IPS-NIHi7 (cell line): ENCODE results near the gene NLK.
"Not testable (repeated sequence)": the region's sequence is repeated elsewhere in the genome, so short reads cannot be mapped to it uniquely, and the experiment has no call there.

Experiments used
- DNase-seq: peaks from one replicate; pipeline ENCODE4 v3.0.0; 2012; ENCODE audit warnings: mixed read lengths; ENCODE audit errors: extremely low spot score

NLK gene

DNA sequence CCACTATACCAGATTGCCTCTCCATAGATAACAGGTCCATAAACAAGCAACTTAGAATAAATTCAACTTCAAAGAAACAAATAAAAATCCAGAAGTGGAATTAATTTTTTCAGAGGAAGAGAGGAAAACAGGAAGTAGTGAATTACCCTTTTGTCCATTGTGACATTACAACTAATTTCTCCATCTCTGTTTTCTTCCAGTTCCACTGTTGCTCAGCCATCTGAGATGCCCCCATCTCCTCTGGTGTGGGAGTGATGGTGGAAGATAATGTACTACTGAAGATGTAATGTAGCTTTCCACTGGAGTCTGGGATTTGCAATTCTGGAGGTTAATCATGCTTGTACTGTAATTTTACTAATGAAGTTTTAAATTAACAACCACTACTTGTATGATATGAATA, 151.9 kb downstream of the NLK start:
- no peak for DNase-seq

DNA sequence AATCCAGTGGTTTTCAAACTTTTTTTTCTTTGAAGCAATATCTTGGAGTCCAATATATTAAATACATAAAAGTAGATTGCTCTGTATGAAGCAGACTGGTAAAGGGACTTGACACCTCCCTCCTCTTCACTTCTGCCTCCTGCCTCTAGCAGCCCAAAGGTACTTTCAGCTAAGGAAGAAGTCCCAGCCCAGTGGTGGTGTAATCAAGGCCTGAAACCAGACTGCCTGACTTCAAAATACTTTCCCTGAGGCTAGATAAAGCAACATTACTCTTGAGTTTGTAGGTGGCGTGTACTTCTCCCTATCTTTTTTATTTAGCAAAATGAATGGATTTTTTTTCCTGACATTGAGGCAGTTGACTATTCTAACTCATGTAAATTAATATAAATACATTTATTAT, 154.2 kb downstream of the NLK start:
- DNase-seq, result no peak

DNA sequence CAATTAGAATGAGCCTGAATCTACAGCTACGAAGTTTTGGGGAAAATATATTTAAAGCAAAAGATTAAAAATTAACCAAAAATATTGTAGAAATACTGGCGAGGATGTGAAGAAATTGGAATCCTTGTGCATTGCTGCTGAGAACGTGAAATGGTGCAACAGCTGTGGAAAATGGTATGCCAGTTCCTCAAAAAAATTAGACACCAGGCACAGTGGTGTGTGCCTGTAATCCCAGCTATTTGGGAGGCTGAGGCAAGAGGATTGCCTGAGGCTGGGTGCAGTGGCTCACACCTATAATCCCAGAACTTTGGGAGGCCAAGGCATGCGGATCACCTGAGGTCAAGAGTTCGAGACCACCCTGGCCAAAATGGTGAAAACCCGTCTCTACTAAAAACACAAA, 156.6 kb downstream of the NLK start:
- DNase-seq, result no peak

DNA sequence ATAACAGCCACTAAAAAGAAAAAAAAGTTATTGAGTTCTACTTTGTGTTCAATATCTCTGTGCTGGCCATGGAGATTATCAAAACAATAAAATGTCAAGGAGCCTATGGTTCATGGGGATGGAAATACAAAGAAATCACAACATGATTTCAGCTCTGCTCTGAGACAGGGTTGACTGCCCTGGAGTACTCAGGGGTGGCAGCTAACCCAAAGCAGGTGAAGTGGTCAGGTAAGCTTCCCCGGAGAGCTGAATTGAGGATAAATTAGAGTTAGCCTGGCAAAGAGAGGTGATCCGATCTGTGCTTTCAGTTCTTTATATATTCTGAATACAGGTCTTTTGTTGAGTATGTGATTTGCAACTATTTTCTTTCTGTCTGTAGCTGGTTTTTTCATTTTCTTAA, 157.3 kb downstream of the NLK start:
- no peak for DNase-seq

DNA sequence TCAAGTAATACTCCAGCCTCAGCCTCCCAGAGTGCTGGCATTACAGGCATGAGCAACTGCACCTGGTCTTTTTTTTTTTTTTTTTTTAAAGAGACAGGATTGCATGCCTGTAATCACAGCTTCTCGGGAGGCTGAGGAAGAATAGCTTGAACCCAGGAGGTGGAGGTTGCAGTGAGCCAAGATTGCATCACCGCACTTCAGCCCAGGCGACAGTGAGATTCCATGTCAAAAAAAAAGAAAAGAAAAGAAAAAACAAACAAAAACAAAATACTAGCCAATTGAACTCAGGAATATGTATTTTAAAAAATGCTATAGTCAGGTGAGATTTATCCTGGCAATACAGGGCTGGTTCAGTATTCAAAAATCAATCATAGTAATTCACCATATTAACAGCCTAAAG, 158.8 kb downstream of the NLK start:
- DNase-seq, result no peak

DNA sequence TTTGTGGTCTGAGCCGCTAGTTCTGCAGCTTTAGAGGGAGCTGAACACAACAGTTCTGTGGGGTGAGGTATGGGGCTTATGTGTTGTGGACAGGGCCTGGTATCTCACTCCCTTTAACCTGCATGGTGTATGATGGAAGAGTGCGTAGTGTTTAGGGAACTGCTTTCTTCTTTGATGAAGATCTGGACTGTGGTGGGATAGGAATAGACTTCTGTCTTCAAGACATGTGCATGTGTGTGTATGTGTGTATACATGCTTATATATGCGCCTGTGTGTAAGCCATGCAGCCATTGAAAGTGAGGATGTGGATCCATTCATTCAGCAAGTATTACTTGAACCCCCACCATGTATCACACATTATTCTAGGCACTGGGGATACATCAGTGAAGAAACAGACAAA, 161.8 kb downstream of the NLK start:
- no peak for DNase-seq

DNA sequence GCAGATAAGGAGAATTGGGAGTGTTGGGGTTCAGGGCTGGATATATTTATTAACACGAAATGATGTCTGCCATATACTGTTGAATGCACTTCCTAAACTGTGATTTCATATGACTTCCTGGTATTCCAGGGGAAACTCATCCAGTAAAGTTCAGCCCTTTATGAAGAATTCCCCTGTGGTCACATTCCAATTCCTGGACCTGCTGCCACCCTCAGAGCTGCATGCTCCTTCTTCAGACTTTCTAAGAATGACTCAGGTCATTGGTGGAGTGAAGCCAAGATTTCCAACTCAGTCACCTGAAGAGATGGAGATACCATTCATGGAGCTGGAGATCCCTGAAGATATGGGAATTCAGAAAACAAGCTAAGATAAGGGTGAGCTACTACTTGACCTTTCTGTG, 162.3 kb downstream of the NLK start:
- DNase-seq, result no peak

DNA sequence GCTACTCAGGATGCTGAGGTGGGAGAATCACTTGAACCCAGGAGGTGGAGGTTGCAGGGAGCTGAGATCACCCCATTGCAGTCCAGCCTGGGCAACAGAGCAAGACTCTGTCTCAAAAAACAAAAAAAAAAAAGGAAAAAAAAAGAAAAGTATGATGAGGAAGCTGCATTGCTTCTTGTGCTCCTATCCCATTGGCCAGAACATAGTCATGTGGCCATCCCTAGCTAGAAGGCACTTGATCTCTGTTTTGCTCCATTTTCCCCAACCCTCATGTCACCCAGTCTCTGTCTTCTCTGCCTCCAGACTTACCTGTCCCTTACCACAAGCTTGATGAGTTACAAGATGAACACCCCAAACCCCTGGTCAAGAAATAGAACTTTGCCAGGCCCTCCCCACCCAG, 163.8 kb downstream of the NLK start:
- DNase-seq, result no peak

DNA sequence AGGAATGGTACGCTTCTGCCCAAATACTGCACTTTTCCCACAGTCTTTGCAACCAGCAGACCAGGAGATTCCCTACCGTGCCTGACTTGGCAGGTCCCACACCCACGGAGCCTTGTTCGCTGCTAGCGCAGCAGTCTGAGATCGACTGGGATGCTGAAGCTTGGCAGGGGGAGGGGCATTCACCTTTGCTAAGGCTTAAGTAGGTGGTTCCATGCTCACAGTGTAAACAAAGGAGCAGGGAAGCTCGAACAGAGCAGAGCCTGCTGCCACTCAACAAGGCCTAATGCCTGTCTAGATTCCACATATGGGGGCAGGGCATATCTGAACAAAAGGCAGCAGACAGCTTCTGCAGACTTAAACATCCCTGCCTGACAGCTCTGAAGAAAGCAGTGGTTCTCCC, 169.3 kb downstream of the NLK start:
- DNase-seq, result no peak

DNA sequence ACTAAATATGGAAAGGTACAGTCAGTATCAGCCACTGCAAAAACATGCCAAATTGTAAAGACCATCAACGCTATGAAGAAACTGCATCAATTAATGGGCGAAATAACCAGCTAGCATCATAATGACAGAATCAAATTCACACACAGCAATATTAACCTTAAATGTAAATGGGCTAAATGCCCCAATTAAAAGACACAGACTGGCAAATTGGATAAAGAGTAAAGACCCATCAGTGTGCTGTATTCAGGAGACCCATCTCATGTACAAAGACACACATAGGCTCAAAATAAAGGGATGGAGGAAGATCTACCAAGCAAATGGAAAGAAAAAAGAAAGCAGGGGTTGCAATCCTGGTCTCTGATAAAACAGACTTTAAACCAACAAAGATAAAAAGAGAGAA, 171.1 kb downstream of the NLK start:
- not testable (repeated sequence) for DNase-seq

DNA sequence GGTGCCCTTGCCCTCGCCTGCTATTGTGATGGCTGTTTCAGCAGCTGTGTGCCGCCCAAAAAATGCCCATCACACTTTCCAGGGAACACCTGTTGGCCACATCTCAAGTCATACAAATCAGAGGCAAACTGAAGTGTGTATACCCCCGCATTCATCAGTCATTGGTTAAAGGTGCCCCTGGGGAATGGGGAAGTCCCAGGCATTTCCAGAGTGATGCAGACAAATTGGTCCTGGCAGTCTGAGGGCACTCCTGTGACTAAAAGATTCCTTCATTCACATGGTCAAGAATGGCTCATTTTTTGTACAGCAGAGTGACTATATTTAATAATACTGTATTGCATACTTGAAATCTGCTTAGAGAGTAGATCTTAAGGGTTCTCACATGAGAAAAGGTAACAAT, 173.6 kb downstream of the NLK start:
- no peak for DNase-seq

DNA sequence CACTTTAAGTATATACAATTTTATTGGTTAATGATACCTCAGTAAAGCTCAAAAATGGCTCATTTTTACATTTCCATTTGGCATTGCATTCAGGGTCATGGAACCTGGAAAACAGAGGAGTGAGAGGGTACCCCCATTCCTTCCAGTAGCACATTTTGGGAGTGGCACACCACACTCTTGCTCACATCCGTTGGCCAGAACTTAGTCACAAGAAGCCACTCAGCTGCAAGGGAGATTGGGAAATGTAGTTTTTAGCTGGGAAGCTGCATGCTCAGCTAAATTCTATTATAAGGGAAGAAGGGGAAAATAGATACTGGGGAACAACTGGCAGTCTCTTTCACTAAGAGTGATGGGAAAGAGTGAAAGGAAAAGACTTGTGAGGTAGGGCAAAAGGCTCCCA, 174.1 kb downstream of the NLK start:
- no peak for DNase-seq

DNA sequence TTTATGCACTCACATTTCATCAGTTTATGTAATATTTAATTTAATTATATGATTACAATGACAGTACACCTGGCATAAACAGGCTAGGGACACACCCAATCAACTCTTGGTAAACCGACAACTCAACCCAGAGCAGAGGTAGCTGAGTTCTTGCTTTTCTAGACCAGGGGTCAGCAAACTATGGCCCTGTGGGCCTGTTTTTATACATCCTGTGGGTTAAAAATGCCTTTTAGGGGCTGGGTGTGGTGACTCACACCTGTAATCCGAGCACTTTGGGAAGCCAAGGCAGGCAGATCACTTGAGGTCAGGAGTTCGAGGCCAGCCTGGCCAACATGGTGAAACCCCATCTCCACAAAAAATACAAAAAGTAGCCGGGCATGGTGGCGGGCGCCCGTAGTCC, 177.3 kb downstream of the NLK start:
- DNase-seq, result no peak

DNA sequence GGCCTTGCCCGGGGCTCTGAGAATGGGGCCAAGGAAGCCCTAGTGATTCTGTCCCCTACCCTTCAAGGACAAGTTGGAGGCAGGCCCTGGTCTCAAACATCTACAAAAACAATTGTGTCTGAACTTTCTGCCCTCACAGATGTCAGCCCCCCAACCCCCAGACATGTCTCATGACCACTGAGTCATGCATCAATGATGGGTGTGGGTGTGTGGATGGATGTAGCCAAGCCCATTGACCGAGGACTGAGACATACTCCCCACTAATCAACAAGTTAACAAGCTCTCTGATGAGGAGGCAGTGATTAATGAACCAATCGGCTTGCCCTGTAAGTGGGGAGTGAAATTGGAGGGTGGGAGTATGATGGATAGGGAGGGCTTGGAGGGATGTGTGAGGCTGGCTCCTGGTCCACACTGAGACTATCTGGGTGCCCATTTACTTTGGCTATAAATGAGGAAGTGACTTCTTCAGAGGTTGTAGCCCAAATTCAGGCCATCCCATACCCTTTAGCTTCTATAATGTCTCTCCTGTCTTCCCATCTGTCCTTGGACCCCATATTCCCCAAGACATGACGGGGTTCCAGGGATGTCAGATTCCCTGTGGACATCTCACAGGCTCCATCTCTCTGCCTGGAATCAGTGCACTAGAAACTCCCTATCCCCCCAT, 179.4 kb downstream of the NLK start:
- no peak for DNase-seq

DNA sequence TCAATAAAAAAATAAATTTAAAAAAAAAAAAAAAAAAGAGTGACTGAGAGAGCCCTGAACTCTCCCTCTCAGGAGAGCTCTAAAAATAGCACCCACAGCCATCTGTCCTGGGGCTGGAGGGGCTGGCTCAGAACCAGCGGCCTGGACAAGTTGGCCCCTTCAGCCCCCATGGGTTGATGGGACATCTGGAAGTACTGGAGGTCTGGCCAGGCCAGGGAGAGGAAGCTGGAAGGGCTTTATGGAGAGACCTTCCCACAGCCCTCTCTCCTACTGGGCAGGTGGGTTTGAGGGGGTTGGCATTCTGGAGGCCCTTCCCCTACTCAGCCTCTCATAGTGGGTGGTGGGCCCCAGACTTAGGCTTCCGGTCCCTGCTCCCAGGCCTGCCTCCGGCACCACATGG, 182.8 kb downstream of the NLK start:
- no peak for DNase-seq

DNA sequence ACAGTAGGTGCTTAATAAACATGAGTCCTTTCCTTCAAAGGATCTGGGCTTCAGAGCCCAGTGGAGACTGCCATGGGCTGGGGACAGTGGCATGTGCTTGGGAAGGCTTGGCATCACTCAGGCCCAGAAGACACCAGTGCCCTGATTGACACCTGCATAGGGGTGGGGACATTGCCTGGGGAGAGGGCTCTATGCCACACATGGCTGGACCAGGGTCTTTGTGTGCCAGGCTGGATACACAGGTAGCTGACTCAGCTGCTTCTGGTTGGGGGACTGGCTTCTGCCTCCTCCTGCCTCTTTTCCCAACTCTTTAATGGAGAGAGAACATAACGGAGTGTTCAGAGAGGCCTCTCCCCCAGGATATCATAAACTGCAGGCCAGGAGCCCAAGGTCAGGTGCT, 183.4 kb downstream of the NLK start:
- DNase-seq, result no peak

DNA sequence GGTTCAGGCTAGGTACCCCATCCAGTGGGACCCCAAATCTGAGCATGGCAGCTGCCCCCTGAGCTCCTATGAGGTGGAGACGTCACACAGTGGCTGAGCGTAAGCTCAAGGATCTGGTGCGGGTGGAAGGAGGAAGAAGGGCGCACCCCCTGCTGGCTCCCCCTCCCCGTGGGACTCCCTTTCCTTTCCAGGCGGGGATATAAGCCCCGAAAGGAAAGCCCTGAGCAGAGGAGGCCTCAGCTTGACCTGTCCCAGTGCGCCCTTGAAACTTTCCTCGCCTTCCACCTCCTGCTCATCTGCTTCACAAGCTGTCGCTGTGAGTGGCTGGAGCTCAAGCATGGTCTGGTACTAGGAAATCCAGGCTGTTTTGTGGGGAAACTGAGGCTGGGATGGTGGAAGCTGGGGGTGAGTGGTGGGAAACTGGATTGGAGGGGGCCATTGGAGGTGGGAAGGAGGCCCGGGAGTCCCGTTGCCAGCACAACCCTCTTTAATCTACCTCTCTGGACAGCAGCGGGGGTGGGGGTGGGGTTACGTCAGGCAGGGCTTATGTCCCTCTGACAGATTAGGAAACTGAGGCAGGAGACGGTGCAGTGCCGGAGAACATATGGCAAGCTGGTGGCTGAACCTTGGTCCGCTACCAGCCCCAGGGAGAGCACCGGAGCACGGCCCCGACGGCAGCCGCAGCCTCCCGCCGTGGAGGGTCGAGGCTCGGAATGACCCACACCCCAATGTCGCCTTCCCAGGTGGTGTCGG, 184.3 kb downstream of the NLK start:
- no peak for DNase-seq

DNA sequence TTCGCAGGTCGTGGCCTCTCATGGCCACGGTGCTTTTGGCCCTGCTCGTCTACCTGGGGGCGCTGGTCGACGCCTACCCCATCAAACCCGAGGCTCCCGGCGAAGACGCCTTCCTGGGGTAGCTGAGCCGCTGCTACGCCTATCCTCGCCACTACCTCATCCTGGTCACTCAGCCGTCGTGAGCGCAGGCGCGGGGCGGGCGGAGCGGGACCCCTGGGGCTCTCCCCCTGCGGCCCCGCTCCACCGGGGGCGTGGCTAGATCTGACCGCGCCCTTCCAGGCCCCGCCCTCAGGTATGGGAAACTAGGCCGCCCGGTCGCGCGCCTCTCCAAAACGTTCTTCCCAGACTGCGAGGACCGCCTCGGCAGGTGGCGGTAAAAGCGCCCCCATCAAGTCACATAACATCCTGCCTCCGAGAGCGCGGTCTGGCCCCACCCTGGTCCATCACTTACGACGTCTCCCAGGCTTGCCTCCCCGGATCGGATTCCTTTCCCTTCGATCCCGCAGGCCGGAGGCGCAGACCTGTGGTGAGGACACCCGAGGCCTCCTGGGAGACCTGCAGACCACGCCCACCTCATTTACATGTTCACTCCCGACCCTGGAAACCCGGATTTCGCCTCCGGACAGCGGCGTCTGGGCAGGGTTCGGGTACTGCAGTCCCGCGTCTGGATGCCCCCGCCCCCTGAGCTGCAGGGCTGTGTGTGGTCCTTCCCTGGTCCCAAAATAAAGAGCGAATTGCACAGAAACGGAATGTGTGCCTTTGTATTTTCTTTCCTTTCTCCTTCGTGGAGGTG, 185.0 kb downstream of the NLK start:
- peak; percentile 97 for DNase-seq

DNA sequence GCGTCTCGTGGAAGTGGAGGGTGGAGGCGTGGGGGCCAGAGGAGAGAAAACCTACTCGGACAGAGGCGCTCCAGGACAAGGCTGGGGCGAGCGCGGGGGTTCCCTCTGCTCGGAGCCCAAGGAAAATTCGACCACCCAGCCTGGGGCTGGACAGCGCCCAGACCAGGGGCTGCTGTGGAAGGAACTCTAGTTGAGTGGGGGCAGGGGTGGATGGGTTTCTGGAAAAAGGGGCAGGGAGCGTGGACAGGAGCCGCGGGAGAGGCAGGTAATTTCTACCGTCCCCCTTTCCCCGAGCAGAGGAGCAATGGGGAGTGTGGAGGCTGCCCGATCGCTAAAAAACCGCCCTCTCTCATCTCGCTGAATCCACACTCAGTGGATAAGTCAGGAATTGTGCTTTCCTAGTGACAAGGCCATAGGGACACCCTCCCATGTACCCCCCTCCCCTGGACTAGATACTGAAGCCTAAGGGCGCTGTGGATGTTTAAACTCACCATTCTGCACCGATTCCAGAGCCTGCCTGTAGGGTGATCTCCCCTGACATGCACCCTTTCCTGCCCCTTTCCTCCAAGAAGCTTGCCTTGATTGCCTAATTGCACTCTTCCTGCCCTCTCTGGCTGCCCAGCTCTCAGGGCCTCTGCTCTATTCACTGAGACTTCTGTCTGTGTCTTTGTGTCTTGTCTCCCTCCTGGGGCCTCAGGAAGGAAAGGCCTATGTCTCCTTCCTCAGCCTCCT, 185.8 kb downstream of the NLK start:
- DNase-seq, result peak; percentile 42

DNA sequence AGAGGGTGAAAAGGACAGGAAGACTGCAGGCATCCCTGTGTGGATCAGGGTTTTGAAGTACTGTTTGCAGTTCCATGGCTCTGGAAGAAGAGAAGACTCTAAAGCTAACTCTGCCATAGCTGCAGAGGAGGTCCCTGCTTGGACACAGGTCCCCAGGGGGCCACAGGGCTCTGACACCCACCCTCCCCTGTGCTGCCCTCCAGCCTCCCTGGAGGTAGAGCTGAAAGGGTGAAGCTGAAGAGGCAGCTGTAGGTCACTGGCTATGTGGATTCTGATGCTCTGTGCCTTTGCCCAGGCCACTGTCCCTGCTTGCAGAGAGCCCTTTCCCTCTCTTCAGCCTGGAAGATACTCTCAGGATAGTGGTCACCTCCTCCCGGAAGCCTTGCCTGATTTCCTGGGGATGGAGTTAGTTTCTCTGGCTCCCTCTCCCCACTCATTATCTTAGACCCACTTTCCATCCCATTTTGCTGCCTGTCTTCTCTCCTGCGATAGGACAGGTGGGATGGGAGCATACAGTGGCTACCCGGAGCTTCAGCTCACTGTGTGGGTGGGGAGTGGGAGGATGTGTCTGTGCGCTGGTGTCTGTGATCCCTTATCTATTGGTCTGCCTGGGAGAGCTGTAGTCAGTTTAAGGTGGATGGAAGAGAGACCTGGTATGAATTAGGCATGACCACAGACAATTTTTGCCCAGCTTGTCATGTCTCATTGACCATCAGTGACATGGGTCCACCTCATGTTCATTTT, 186.7 kb downstream of the NLK start:
- DNase-seq, result no peak

DNA sequence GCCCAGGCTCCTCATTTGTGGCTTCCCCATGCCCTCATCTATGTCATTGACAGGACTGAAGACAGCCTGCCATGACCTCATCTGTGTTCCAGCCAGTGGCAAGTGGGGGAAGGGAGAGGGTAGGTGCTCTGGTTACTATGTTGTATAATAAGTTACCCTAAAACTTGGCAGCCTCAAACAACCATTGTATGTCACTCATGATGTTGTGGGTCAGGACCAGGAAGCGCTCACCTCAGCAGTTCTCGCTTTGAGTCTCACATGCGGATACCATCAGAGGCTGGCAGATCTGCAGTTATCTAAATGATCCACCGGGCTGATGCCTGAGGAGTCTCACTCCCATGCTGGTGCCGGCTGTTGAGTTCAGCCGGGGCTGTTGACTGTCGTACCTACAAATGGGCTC, 187.5 kb downstream of the NLK start:
- no peak for DNase-seq

DNA sequence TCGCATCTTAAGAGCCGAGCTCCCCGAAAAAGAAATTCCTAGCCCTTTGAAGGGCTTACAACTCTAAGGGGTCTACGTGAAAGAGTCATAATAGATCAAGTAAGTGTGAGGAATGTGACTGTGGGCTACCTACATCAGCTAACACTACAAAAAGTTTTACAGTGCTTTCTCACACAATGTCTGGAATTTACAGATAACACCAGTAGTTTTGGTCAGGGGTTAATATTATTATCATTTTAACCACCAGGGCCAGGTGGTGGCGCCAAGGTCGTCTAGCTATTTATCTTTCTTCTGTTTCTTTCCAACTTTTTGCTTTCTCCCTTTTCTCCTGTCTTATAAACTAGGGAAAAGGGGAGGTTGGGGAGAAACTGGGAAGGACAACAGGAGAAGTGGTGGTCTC, 188.1 kb downstream of the NLK start:
- DNase-seq, result not testable (repeated sequence)
